Activated T-cell treated with anti-CD3 and anti-CD28 coated beads for 4 hours (primary cell): Measurements from ENCODE around the gene EFHC1.

Experiments used
- DNase-seq: peaks from one replicate; pipeline ENCODE4 v3.0.0-alpha.2; 2020

The EFHC1 gene

DNA sequence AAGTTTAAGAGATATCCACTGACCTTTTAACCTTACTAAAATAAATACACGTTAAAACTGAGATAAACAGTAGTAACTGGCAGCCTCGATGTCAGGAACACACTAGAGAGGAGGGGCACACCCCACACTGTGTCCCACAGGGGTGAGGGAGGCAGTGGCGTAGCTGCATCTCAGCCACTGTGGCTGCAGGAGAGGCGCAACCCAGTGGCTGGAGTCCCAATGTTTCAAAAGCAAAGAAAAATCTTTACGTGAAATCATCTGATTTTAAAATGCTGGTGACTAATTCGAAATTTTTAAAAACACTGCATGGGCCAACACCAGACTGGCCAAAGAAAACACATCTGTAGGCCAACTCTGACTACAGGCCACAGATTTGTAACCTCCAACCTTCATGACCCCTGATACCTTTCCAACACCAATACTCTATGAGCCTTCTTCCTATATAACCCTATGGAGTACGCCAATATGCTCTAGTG lies 102.0 kb downstream of the EFHC1 start:
- no peak for DNase-seq

GRCh38 chr6:52522655-52523054 lies 102.5 kb downstream of the EFHC1 start:
- DNase-seq = no peak

- DNase-seq = no peak
These were observed 103.4 kb downstream of the EFHC1 start for GRCh38 chr6:52523378-52524142.

DNA sequence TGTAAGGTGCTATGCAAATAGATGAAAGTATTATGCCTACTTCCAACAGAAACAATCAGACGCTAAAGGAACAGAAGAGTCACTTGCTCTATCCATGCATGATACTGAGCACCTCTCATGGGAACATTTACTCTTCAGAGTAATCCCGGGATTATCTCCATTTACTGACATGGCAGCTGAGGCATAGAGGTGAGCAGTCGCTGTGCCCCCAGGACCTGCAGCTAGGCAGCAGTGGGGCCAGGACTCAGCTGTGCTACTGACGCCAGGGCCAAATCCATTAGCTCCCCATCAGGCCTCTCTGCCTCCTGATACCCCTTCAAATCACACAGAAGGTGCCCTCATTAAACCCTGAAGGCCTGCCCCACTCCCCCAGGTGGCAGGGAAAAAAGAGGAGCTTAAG lies 104.8 kb downstream of the EFHC1 start:
- DNase-seq = no peak

DNA sequence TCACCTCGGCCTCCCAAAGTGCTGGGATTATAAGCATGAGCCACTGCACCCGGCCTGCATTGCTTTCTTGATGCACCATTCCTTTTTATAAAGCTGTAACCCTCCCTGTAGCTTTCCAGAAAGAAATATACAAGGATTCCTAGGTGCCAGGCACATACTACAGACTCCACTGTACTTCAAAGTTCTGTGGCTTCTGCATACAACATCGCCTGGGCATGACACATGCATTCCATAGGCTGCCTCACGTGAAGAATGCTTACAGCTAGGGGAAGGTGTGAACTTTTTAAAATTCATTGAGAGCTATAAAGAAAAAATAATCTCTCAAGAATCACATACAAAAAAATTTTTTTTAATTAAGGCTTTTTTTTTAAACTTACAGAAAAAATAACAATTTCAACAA lies 106.5 kb downstream of the EFHC1 start:
- DNase-seq = no peak

GRCh38 chr6:52527436-52527835 lies 107.3 kb downstream of the EFHC1 start:
- no peak for DNase-seq

DNA sequence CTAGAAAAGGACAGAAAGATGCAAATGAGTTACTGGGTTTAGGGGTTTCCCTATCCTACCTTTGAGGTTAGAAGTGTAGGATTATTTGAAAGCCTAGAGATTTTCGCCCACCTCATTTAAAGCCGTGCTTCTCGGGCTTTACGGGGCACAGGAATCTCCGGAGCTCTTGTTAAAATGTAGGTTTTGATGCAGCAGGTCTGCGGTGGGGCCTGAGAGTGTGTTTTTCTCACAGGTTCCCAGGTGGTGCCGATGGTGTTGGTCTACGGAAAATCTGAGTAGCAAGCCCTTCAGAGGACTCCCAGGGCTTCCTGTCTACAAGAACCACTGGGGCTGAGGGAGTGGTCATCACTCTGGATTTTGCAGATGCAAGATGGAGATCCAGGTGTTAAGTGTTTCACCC lies 109.2 kb downstream of the EFHC1 start:
- DNase-seq = no peak

GRCh38 chr6:52530351-52530750 lies 110.2 kb downstream of the EFHC1 start:
- DNase-seq = no peak

- no peak for DNase-seq
These were observed 111.3 kb downstream of the EFHC1 start for GRCh38 chr6:52531396-52531795.

GRCh38 chr6:52531834-52532233 lies 111.7 kb downstream of the EFHC1 start:
- DNase-seq = no peak

DNA sequence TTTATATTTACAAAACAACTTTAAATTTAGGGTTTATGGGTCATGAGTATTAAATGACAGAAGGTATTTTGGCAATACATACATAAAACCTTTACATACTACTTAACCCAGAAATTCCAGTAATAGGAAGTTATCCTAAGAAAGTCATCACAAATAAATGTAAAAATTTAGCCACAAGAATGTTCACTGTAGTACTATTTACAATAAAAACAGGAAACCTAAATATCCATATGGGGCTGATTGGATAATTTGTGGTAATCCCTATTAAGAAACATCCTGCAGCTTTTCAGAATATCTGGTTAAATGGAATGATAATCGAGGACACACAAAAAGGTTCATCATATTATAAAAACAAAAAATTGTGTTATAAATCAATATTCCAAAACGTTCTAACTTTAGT lies 112.3 kb downstream of the EFHC1 start:
- no peak for DNase-seq

GRCh38 chr6:52533491-52533890 lies 113.3 kb downstream of the EFHC1 start:
- no peak for DNase-seq

GRCh38 chr6:52534363-52534762 lies 114.2 kb downstream of the EFHC1 start:
- DNase-seq = no peak

DNA sequence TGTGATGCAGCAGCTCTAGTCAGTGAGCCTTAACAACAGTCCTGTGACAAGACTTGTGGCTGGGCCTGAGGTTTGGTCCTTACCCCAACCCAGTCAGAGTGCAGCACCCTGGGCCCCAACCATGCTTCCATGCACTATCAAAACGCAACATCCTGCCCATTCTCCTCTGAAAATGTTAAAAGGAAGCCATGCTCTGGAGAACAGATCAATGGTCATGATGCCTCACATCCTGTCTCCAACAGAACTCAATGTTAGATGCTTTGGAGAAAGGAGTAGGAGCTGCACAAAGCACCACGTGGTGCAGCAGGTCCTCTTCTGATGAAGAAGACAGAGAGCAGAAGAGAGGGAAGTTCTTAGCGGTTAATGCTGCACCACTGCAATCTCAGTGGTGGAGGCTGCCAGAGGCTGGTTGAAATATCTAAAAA lies 114.8 kb downstream of the EFHC1 start:
- DNase-seq = no peak

GRCh38 chr6:52535711-52536423 lies 115.7 kb downstream of the EFHC1 start:
- DNase-seq = no peak

DNA sequence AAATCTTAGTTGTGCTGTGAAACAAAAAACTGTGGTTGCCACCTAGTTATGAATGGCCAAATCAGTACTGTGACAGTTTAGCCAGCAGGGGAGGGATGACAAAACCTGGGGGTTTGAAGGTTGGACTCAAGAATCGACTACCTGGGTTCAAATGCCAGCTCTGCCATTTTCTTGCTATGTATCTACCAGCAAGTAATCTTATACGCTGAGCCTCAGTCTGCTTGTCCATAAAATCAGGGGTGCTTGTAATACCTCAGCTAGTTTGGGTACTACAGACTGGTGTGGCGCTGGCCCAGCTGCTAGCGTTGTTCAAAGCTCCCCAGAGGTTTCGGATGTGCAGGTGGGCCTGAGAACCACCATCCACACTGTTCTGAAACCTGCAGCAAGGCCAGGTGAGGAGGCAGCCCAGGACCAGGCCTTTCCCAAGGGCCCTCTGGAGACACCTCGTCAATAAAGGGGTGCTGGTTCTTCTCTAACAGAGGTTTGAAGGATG lies 116.3 kb downstream of the EFHC1 start:
- DNase-seq = no peak

GRCh38 chr6:52537001-52537753 lies 117.0 kb downstream of the EFHC1 start:
- DNase-seq = no peak

DNA sequence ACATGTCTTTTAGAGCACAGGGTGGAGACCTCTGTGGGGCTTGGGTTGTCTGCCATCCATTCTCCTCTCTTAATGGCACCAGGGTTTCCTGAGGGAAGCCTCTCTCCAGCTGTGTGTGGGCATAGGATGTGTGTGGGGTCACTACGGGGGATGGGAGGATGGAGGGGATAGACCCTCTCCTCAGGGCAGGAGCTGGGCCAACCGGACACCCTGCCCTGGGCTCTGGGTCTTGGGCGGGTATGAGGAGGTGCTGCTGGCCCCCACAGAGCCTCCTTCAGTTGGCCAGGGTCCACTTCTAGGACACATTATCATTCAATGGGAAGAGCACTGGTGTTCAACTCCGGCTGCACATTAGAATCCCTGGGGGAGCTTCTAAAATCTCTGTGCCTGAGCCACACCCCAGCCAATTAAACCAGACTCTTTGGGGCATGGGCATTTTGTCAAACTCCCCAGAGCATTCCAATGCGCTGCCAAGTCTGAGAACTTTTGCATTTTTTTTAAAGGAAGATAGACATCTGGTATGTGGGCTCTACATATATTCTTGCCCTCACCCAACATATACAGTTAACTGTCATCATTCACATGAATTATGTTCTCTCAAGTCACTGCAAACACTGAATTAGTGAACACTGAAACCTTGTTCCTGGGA lies 118.2 kb downstream of the EFHC1 start:
- DNase-seq = no peak

- no peak for DNase-seq
These were observed 118.8 kb downstream of the EFHC1 start for GRCh38 chr6:52538901-52539354.

DNA sequence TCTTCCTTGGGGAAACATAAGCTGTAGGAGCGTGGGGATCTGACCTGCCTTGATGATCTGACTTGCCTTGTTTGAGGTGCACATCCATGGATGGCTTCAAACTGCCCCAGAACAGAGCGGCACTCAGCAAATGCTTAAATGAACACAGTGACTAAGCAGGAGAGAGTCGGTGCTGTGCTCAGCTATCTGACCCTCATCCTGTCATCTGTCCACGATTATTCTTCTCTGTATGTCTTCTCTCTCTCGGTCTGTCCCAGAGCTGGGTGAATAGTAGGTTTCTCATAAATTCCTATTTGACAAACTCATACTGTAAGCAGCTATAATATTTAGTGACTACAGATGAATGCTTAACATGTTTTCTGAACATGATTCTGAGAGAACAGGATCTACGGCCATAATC lies 119.5 kb downstream of the EFHC1 start:
- DNase-seq = no peak

GRCh38 chr6:52540286-52540902 lies 120.3 kb downstream of the EFHC1 start:
- no peak for DNase-seq

GRCh38 chr6:52541135-52541534 lies 121.0 kb downstream of the EFHC1 start:
- no peak for DNase-seq
